NCI-H2107 (cell line): ENCODE results near the gene SMIM5.

Experiments
- DNase-seq: peaks from one replicate; lab custom pipeline; 2025; lab: John Stamatoyannopoulos, UW

SMIM5 gene

GRCh38 chr17:75603123-75603522 lies 30.1 kb upstream of the SMIM5 start:
- no peak for DNase-seq

- DNase-seq, result no peak
Measured at GRCh38 chr17:75604034-75604695, 29.1 kb upstream of the SMIM5 start.

- no peak for DNase-seq
Measured at GRCh38 chr17:75605790-75606189, 27.4 kb upstream of the SMIM5 start.

GRCh38 chr17:75607086-75607485 lies 26.1 kb upstream of the SMIM5 start:
- no peak for DNase-seq

- DNase-seq, result no peak
Measured at GRCh38 chr17:75610103-75610984, 22.9 kb upstream of the SMIM5 start.

GRCh38 chr17:75611851-75612429 lies 21.3 kb upstream of the SMIM5 start:
- DNase-seq, result no peak

GRCh38 chr17:75612906-75613626 lies 20.2 kb upstream of the SMIM5 start:
- no peak for DNase-seq

- DNase-seq, result no peak
Measured at GRCh38 chr17:75614006-75614405, 19.2 kb upstream of the SMIM5 start.

- no peak for DNase-seq
Measured at GRCh38 chr17:75614556-75615270, 18.5 kb upstream of the SMIM5 start.

- no peak for DNase-seq
Measured at GRCh38 chr17:75615301-75615700, 17.9 kb upstream of the SMIM5 start.

- DNase-seq, result no peak
Measured at GRCh38 chr17:75616521-75617122, 16.6 kb upstream of the SMIM5 start.

GRCh38 chr17:75617218-75617617 lies 16.0 kb upstream of the SMIM5 start:
- no peak for DNase-seq

- no peak for DNase-seq
Measured at GRCh38 chr17:75617675-75618074, 15.6 kb upstream of the SMIM5 start.

- no peak for DNase-seq
Measured at GRCh38 chr17:75619506-75620431, 13.5 kb upstream of the SMIM5 start.

- DNase-seq, result no peak
Measured at GRCh38 chr17:75621489-75621888, 11.7 kb upstream of the SMIM5 start.

GRCh38 chr17:75622076-75622475 lies 11.2 kb upstream of the SMIM5 start:
- DNase-seq, result no peak

GRCh38 chr17:75622771-75623273 lies 10.4 kb upstream of the SMIM5 start:
- no peak for DNase-seq

GRCh38 chr17:75623386-75623785 lies 9.8 kb upstream of the SMIM5 start:
- DNase-seq, result no peak

- no peak for DNase-seq
Measured at GRCh38 chr17:75624021-75624420, 9.2 kb upstream of the SMIM5 start.
